Jurkat, Clone E6-1 (cell line): ENCODE measurements around the gene CRCP. TPM values are rescaled to one million over a fixed set of nuclear protein-coding genes. Genes with fewer than 3 reads are reported as not detected.
A peak's percentile ranks its signal among the peaks of the same experiment; 100 is the strongest.
"Not testable (repeated sequence)": the region's sequence is repeated elsewhere in the genome, so short reads cannot be mapped to it uniquely, and the experiment has no call there.

Source experiments
- DNase-seq: peaks from one replicate; pipeline ENCODE4 v3.0.0-alpha.2; 2011; ENCODE audit warnings: low read depth, low spot score
- H3K4me3 ChIP-seq: 2 replicates; pipeline ENCODE4 v1.5.1; 2011; ENCODE audit warnings: mild to moderate bottlenecking, low read length, control low read depth, moderate library complexity
- polyA plus RNA-seq: library from polyadenylated mRNA; unstranded; fragments of >200 nt; gene quantifications from one replicate; pipeline ENCODE4 v1.2.1, GENCODE V29; 2012; ENCODE audit warnings: missing spikeins; ENCODE audit not compliant: insufficient read length, insufficient read depth

The CRCP gene
- 22.5 TPM for polyA plus RNA-seq

DNA sequence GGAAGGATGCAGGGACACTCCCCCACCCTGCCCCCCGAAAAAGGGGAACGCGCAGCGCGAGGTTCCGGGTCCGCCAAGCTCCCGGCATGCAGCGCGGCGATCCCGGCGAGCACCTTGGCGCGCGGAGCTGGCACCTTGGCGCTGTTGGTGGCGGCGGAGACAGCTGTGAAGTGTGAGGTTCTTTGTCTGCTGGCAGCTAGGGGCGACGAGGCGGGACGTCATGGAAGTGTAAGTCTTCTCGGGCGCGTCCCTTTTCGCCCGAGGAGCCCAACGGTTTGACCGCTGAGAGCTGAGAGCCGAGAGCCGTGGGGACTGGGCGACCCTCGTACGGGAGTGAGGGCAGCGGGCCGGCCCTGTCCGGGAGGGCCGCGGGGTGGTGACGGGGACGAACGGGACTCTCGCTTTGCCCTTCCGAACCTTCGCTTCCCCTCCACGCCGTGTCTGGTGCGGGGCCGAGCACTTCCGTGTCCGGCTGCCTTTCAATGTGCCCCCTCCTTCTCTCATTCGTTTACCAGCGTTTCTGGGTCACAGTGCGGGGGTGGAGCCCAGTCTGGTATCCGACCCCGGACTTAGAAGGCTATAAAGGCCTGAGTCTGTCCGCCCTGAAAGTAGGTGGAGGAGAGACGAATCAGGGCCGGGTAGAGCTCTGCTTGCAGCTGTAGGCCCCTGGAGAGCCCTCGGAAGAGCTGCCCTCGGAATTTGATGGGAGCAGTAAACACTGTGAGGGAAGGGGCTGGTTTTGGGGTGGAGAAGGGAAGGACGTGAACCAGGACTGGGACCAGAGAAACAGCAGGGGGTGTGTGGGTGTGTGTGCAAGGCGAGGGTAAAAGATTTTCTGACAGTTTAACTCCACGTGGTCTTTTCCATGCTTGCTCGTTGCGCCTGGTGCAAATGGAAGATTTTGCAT, at the start of gene CRCP:
Gene CRCP (plus strand): TSS at position 105 of the 907 bp plus-strand sequence. CDS start 116 bp downstream, at position 221.
- DNase-seq, result peak; percentile 65

GRCh38 chr7:66069732-66070131, 44.9 kb upstream of the CRCP start:
- no peak overlapping the region for H3K4me3 ChIP-seq
- no peak for DNase-seq

More for the DNA sequence above, at the start of gene CRCP:
- H3K4me3 ChIP-seq, result peak within 1 kb of the TSS; percentile 91

GRCh38 chr7:66070222-66070621, 44.4 kb upstream of the CRCP start:
- no peak overlapping the region for H3K4me3 ChIP-seq
- no peak for DNase-seq

GRCh38 chr7:66072208-66072607, 42.4 kb upstream of the CRCP start:
- not testable (repeated sequence) for H3K4me3 ChIP-seq, DNase-seq

DNA sequence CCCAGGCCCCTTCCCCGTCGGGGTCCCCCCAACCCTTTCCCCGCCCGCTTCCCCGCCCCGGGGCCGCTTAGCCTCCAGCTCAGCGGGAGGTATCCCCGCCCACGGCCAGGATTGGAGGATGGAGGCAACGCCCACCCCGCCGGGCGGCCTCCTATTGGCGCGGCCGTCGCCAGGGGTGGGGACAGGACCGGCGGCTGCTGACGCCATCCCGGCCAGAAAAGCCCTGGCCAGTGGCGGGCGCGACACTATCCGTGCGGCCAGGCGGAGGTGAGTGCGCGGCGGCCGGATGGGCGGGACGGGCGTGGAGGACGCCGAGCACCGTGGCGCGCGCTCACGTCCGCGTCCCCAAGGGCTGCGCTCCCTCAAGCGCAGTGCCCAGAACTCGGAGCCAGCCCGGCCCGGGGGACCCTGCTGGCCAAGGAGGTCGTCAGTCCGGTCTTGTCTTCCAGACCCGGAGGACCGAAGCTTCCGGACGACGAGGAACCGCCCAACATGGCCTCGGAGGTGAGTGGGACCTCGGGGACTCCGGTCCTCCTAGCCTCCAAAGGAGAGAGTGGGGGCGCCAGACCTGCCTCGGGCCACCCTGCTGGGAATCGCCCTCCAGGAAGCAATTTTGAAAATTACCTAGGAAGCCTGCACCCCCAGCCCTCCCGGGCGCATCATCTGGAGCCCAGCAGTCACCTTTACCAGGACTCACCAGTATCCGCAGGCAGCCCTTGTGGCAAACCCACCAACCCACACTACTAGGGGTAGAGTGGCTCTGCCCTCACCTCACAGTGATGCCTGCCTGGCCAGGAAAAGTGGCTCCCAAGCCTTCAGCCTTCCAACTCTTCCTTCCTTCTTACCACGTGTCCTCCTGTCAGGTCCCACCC, 38.8 kb upstream of the CRCP start, which contains the start of gene ASL:
Gene ASL (plus strand): TSS at position 230 of the 872 bp plus-strand sequence. CDS start 263 bp downstream, at position 493.
- H3K4me3 ChIP-seq, result peak within 1 kb of the TSS; percentile 68
- peak; percentile 60 for DNase-seq

DNA sequence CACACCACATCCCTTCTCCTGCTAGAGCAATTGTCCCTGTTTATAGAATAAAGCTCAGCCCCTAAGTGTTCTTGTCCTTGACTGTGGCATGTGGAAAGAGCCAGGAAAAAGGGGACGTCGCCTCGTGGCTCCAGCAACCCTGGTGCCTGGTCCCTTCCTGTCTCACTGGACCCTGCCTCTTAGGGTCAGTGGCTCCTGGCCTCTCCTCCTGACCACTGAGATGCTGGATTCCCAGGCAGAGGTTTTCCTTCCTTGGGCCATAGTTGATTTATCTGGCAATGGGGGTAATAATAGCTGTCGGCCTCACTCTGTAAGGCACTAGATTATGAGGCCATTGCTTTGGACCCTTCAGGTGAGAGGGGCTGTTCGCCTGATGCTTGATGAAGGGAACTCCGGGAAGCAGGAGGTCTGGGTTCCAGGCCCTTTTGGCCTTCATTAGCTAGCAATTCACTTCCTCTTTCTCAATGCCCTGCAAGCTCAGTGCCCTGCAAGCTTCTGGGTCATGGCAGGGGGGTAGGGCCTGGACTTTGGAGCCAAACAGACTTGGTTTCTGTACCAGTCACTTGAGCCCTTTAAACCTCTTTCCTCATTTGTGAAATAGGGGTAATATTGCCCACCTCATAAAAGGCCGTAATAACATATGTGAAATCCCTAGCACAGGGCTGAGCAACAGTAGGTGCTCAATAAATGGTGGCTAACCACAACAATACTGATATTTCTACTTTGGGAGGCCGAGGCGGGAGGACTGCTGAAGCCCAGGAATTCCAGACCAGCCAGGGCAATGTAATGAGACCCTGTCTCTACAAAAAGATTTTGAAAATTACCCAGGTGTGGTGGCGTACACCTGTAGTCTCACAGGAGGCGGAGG, 38.0 kb upstream of the CRCP start:
- DNase-seq, result no peak
- H3K4me3 ChIP-seq, result peak overlapping the region; percentile 68

DNA sequence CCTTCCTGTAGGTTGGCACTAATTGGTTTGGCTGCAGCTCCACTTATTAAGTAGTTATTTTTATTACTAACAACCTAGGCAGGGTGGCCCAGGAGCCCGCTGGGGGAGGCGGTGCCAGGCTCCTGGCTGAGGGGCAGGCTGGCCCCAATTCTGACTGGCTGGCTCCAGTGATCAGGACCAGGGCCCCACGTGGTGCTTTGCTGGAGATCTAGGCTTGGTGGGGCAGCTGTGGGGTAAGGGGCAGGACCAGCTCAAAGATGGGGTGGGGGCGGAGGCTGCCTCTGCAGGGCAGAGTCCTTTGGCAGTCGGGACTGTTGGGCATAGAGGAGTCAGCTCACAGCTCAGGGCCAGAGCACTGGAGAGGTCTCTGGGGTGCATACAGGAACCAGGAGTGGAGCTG, 36.6 kb upstream of the CRCP start:
- no peak overlapping the region for H3K4me3 ChIP-seq
- DNase-seq, result no peak

GRCh38 chr7:66082083-66082482, 32.6 kb upstream of the CRCP start:
- DNase-seq, result no peak

DNA sequence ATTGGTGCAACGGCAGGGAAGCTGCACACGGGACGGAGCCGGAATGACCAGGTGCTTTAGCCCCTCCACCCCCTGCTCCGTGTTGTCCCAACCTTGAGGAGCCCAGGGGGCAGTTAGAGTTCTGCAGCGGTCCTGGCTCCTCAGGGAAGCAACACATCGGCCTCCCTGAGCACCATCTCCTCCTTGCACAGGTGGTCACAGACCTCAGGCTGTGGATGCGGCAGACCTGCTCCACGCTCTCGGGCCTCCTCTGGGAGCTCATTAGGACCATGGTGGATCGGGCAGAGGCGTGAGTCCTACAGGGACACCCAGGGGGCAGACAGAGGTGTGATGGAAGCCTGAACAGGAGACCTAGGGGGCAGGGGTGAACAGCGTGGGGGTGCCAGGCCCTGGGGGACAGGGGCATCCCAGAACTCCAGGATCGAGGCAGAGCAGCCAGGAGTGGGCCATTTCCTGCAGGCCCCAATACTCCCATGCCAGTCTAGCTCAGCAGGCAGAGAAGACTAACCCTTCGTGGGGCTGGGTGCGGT, 31.7 kb upstream of the CRCP start:
- DNase-seq, result no peak
- no peak overlapping the region for H3K4me3 ChIP-seq

More at GRCh38 chr7:66082083-66082482, 32.6 kb upstream of the CRCP start:
- H3K4me3 ChIP-seq, result no peak overlapping the region

DNA sequence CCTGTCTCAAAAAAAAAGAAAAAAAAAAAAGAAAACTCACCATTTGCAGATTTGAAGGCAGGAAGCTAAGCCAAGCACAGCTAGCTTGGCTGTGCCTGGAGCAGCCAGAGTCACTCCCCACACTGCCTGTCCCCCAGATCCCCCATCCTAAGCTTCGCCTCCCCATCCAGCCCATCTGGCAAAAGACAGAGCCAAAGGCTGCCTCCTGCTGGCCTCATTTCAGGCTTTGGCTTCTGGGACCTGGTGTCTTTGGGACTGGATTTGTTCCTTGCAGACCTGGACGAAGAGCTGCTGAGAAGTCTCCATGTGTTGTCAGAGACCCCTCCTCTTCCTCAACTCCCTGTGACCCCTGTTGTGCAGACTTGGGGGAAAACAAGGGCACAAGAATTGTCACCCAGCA, 31.0 kb upstream of the CRCP start:
- H3K4me3 ChIP-seq, result no peak overlapping the region

DNA sequence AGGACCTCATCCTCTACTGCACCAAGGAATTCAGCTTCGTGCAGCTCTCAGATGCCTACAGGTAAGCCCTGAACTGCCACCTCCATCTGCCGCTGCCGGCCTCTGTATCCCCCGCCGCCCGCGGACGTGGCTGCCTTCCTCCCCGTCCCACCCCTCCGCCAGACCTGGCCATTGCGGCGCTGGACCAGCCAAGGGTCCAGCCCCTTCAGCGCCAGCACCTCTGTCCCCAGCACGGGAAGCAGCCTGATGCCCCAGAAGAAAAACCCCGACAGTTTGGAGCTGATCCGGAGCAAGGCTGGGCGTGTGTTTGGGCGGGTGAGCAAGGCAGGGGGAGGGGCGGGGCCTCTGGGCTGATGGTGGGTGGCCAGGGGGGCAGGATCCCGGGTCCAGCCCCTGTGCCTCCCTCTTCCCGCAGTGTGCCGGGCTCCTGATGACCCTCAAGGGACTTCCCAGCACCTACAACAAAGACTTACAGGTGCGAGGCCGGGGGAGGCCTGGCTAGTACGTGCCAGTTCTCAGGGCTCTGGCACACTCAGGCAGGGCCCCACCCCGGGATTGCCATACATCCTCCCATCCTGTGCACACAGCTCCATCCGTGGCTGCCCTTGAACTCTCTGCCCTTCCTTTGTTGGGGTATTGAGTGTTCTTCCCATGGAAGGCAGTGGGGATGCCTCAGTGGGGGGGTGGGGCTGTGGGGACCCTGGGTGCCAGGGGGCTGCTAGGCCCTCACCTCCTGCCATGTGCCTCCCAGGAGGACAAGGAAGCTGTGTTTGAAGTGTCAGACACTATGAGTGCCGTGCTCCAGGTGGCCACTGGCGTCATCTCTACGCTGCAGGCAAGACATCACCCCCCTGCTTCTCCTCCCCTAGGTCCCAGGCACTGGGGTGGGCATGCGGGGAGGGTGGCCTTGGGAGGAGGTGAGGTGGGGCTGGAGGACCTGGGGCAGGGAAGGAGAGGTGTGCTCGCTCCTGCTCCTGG, 25.5 kb upstream of the CRCP start:
- DNase-seq, result no peak
- no peak overlapping the region for H3K4me3 ChIP-seq

More for the DNA sequence above, 31.0 kb upstream of the CRCP start:
- DNase-seq, result no peak

- DNase-seq, result no peak
- H3K4me3 ChIP-seq, result no peak overlapping the region
Observed at GRCh38 chr7:66092654-66093053, 22.0 kb upstream of the CRCP start.

GRCh38 chr7:66095010-66095409, 19.6 kb upstream of the CRCP start:
- no peak overlapping the region for H3K4me3 ChIP-seq
- DNase-seq, result no peak

- DNase-seq, result no peak
- no peak overlapping the region for H3K4me3 ChIP-seq
Observed at GRCh38 chr7:66099232-66099550, 15.5 kb upstream of the CRCP start.

- DNase-seq, result peak; percentile 33
- peak overlapping the region; percentile 54 for H3K4me3 ChIP-seq
Observed at GRCh38 chr7:66099551-66100407, 14.9 kb upstream of the CRCP start.

GRCh38 chr7:66100408-66101050, 14.1 kb upstream of the CRCP start:
- DNase-seq, result no peak

More at GRCh38 chr7:66100408-66101050, 14.1 kb upstream of the CRCP start:
- H3K4me3 ChIP-seq, result peak overlapping the region; percentile 54
